ENCODE data around the gene SH2D7.

Gene SH2D7

DNA sequence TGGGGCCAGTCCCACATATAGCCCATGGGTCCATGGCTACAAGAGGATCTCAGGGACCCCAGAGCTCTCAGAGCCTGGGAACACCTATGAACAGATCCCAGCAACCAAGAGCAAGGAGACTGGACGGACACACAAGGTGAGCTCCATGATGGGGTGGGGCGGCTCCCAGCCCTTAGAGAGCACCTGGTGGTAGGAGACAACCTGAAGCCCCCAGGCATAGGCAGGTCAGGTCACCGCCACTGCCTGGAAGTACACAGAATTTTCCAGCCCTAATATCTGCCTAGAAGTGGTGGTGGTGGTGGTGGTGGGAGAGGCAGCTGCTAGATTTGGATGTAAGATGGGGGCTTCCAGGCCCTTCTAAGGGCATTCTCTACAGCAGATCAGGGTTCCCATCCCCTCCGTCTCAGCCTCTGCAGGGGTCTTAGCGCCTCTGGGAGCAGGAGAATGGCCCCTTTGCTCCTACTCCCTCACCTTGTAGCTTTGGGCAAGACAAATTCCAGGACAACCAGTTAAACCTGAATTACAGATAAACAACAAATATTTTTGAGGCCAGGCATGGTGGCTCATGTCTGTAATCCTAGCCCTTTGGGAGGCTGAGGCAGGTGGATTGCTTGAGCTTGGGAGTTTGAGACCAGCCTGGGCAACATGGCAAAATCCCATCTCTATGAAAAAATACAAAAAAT is 9.2 kb downstream of the SH2D7 start:
- no peak overlapping the region for H3K27ac ChIP-seq
- H3K36me3 ChIP-seq = no peaks in the 10 kb centered on the region

DNA sequence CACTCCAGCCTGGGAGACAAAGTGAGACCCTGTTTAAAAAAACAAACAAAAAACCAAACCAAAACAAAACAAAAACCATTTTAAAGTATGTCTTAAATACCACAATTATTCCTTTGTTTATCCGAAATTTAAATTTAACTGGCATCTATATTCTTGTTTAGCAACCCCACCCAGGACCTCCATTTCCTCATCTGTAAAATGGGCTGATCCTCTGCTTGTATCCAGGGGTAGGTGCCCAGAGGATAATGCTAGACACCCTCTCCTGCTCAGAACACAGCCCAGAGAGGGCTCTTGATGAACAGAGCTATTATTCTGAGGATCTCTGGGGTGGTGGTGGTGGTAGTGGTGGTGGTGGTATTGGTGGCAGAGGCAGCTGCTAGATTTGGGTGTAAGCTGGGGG is 9.8 kb downstream of the SH2D7 start:
- peak overlapping the region in 2 of 11 experiments; percentile 48 to 55; a peak in 2 of 22 replicates for H3K9ac ChIP-seq
- H3K4me2 ChIP-seq = peak overlapping the region in 3 of 11 experiments; percentile 88 to 91 (median 90); a peak in 3 of 22 replicates
- H3K36me3 ChIP-seq = no peaks in the 10 kb centered on the region
- no peaks in the 10 kb centered on the region for H3K9me3 ChIP-seq (replicated peaks in 1 of 11)
- H3K27me3 ChIP-seq = no peaks in the 10 kb centered on the region
- 0 out of 22 replicates have a peak overlapping the region, but pooled peaks of 1 of the 11 experiments have one; percentile 3 for H3K27ac ChIP-seq
- peaks cover 34 to 42% (median 40%) of the 10 kb centered on the region in 10 experiments for H3K4me1 ChIP-seq
- no peak overlapping the region for H3K4me3 ChIP-seq
- H4K20me1 ChIP-seq = peaks cover 0 to 18% (median 0%) of the 10 kb centered on the region in 11 experiments; a peak in 3 of 22 replicates
- no peak for TF ChIP-seq Cebpa-rat (IDR thresholded peaks at IDR 0.05)

More for the DNA sequence above, 9.2 kb downstream of the SH2D7 start:
- no peak overlapping the region for H3K4me2 ChIP-seq
- peaks cover 34 to 42% (median 40%) of the 10 kb centered on the region in 10 experiments for H3K4me1 ChIP-seq
- TF ChIP-seq Cebpa-rat (IDR thresholded peaks at IDR 0.05) = no peak
- H3K9me3 ChIP-seq (replicated peaks in 1 of 11) = no peaks in the 10 kb centered on the region
- peaks cover 0 to 18% (median 0%) of the 10 kb centered on the region in 11 experiments; a peak in 3 of 22 replicates for H4K20me1 ChIP-seq
- H3K9ac ChIP-seq = no peak overlapping the region
- no peak overlapping the region for H3K4me3 ChIP-seq
- H3K27me3 ChIP-seq = no peaks in the 10 kb centered on the region

DNA sequence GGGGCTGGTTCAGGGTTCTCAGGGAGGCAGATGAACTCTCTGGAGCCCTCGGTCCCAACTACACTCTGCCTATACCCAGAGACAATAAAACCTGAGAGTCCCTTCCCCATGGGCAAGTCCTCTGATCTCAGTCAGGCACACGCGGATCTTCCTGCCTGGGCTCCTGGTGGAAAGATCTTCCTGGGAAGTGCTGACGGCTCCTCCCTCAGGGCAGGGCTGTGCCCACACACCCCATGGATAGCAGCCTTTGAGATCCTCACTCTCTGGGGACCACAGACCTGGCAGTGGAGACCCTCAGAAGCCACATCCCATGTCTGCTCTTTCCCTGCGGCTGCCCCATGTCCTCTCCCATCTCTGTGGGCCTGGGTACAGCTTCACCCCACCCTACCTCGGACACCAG is 10.4 kb downstream of the SH2D7 start:
- H4K20me1 ChIP-seq = peaks cover 0 to 18% (median 0%) of the 10 kb centered on the region in 11 experiments; a peak in 3 of 22 replicates
- peak overlapping the region in 4 of 11 experiments; percentile 11 to 55 (median 45); a peak in 3 of 22 replicates for H3K9ac ChIP-seq
- no peaks in the 10 kb centered on the region for H3K36me3 ChIP-seq
- H3K9me3 ChIP-seq (replicated peaks in 1 of 11) = no peaks in the 10 kb centered on the region
- H3K27ac ChIP-seq = peak overlapping the region in 3 of 11 experiments; percentile 3 to 34 (median 9); a peak in 3 of 22 replicates
- no peak overlapping the region for H3K4me3 ChIP-seq
- no peak for TF ChIP-seq Cebpa-rat (IDR thresholded peaks at IDR 0.05)
- peak overlapping the region in 9 of 11 experiments; percentile 54 to 91 (median 85); a peak in 15 of 22 replicates for H3K4me2 ChIP-seq
- no peaks in the 10 kb centered on the region for H3K27me3 ChIP-seq
- H3K4me1 ChIP-seq = peaks cover 34 to 42% (median 40%) of the 10 kb centered on the region in 10 experiments

DNA sequence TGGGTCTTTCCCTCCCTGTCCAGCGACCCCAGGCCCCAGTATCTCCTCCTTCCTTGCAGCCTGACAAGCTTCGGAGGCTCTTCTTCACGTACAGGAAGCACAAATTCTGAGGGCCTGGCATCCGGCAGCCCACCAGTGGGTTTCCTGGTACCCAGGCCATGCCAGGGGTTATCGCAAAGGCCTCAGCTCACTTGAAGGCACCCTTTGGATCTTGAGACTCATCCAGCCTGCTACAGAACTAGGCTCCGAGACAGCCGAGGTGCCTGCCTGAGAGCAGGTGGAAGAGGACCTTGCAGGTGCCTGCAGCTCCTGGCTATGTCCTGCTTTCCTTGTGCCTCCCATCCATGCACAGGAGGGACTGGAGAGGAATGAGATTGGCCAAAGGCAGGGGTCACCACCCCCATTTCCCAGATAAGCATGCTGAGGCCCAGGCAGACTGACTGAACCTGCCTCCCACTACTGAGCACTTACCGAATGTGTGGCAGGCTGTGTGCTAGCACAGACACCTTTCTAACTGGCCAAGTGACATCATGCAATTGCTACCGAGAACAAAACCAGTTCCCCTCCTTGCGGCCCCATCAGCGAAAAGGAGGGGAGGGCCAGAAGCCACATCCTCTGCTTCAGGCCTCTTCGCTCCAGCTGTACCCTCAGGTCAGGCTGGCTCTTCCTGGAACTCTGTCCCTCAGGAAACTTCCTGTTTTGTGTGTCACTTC is 11.2 kb downstream of the SH2D7 start:
- peak overlapping the region in 5 of 11 experiments; percentile 2 to 34 (median 7); a peak in 5 of 22 replicates for H3K27ac ChIP-seq
- no peaks in the 10 kb centered on the region for H3K27me3 ChIP-seq
- peaks cover 34 to 45% (median 40%) of the 10 kb centered on the region in 10 experiments for H3K4me1 ChIP-seq
- TF ChIP-seq Cebpa-rat (IDR thresholded peaks at IDR 0.05) = no peak
- H3K4me3 ChIP-seq = no peak overlapping the region
- H3K9ac ChIP-seq = peak overlapping the region in 8 of 11 experiments; percentile 5 to 55 (median 25); a peak in 9 of 22 replicates
- no peaks in the 10 kb centered on the region for H3K36me3 ChIP-seq
- H3K4me2 ChIP-seq = peak overlapping the region; percentile 47 to 91 (median 82)
- H4K20me1 ChIP-seq = peaks cover 0 to 18% (median 0%) of the 10 kb centered on the region in 11 experiments; a peak in 3 of 22 replicates
- H3K9me3 ChIP-seq (replicated peaks in 1 of 11) = no peaks in the 10 kb centered on the region

DNA sequence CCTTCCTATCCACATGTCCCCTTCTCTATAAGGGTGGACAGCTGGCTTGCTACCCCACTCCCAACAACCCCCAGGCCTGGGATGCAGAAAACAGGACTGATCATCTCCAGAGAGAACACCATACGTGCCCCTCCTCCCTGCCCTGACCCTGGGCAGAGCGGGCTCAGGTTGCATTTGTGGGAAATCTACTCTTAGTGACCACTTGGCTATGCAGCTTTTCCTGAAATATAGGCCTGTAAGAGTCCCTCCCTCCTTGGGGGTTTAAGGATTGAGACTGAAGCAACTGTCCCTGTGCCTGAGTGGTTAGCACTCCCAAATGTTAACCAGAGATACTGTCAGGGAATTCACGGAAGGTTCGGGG is 11.7 kb downstream of the SH2D7 start:
- no peaks in the 10 kb centered on the region for H3K36me3 ChIP-seq
- H3K4me2 ChIP-seq = peak overlapping the region; percentile 47 to 91 (median 82)
- H4K20me1 ChIP-seq = peaks cover 0 to 18% (median 0%) of the 10 kb centered on the region in 11 experiments; a peak in 3 of 22 replicates
- H3K9ac ChIP-seq = peak overlapping the region in 1 of 11 experiments; percentile 10; a peak in 1 of 22 replicates
- peak overlapping the region in 1 of 11 experiments; percentile 9; a peak in 1 of 22 replicates for H3K27ac ChIP-seq
- TF ChIP-seq Cebpa-rat (IDR thresholded peaks at IDR 0.05) = no peak
- no peak overlapping the region for H3K4me3 ChIP-seq
- no peaks in the 10 kb centered on the region for H3K9me3 ChIP-seq (replicated peaks in 1 of 11)
- peaks cover 34 to 45% (median 40%) of the 10 kb centered on the region in 10 experiments for H3K4me1 ChIP-seq
- no peaks in the 10 kb centered on the region for H3K27me3 ChIP-seq

DNA sequence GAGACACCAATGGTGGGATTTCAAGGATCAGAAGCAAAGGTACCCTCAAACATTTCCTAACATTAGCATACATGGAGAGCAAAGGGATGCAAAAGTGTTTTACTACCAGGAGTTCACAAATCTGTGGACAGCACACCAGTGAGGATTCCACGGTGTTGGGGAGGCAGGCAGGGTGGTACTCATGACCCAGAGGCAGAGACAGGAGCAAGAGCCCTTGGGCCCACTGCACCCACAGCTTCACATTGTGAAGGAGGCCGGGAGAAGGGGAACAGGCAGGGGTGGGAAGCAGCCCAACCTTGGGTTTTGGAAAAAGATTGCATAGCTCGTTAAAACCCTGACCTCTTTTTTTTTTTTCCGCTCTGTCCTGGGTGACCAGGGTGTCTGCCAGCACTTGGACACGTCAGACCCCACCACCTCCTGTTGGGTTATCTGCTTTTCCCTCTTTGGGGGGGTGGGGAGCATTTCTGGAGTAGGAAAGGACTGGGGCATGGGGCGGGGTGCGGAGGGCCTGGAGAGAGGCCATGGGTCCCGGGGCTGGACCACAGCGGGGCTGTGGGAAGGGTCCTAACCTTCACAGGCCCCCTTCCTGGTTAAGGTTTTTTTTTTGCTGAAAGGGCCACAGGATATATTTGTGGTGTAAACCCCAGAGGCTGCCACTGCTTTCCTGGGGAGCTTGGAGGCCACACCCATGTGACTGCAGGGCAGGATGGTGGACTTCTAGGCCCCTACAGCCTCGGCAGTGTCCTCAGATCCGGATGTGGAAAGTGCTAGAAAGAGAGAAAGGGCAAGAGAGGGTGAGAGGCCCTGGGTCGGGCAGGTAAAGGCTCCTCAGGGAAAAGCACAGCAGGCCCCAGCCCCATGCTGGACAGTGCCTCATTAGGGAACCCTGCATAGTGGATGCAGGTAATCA is 12.5 kb downstream of the SH2D7 start:
- no peaks in the 10 kb centered on the region for H3K36me3 ChIP-seq
- peaks cover 34 to 45% (median 40%) of the 10 kb centered on the region in 10 experiments for H3K4me1 ChIP-seq
- peak overlapping the region in 1 of 11 experiments; percentile 9; a peak in 1 of 22 replicates for H3K27ac ChIP-seq
- H3K4me2 ChIP-seq = peak overlapping the region; percentile 36 to 91 (median 82)
- H3K9me3 ChIP-seq (replicated peaks in 1 of 11) = no peaks in the 10 kb centered on the region
- peaks cover 0 to 18% (median 0%) of the 10 kb centered on the region in 11 experiments; a peak in 3 of 22 replicates for H4K20me1 ChIP-seq
- peak overlapping the region in 3 of 11 experiments; percentile 24 to 33 (median 28); a peak in 4 of 22 replicates for H3K9ac ChIP-seq
- no peak overlapping the region for H3K4me3 ChIP-seq
- TF ChIP-seq Cebpa-rat (IDR thresholded peaks at IDR 0.05) = no peak
- H3K27me3 ChIP-seq = no peaks in the 10 kb centered on the region

DNA sequence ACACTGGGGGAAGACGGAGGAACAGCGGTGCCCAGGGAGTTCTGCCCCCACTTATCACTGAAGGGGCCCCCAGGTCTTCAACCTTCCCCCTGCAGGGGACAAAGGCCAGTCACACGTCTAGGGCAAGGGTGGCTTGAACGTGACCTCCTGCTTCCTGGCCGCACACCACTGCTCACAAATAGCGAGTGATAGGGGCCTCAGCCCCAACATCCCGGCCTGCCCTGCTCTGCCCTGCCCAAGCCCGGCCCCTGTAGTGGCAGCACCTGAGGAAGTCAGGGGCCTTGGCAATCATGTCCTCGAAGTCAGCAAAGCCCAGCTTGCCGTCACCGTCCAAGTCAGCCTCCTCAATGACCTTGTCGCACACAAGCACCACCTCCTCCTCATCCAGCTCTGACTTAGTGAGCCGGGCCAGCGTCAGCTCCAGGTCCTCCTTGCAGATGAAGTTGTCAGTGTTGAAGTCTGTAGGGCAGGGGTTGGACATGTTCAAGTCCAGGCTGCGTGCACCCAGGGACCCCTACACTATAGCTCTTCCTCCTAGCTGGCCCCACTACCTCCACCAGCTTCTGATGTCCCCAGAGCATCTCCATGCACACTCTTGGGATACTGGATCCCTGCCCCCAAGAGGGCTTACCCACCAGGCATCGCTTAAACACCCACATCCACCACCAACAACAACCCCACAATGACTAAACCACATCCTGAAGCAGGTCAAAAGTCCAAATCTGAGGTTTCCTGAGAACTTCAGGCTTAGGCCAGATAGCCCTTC is 13.3 kb downstream of the SH2D7 start:
- H3K4me3 ChIP-seq = no peak overlapping the region
- H3K27ac ChIP-seq = no peak overlapping the region
- H3K4me1 ChIP-seq = peaks cover 34 to 45% (median 40%) of the 10 kb centered on the region in 10 experiments
- H3K27me3 ChIP-seq = no peaks in the 10 kb centered on the region
- peak overlapping the region in 3 of 11 experiments; percentile 24 to 33 (median 28); a peak in 3 of 22 replicates for H3K9ac ChIP-seq
- peaks cover 0 to 18% (median 0%) of the 10 kb centered on the region in 11 experiments; a peak in 3 of 22 replicates for H4K20me1 ChIP-seq
- H3K9me3 ChIP-seq (replicated peaks in 1 of 11) = no peaks in the 10 kb centered on the region
- TF ChIP-seq Cebpa-rat (IDR thresholded peaks at IDR 0.05) = no peak
- peak overlapping the region; percentile 36 to 91 (median 82) for H3K4me2 ChIP-seq
- no peaks in the 10 kb centered on the region for H3K36me3 ChIP-seq
